PFSK-1 (cell line): Measurements from ENCODE around the gene TTC32.

Source experiments
- FOXP2 ChIP-seq: optimal IDR thresholded peaks from 2 replicates; pipeline ENCODE3; 2011; ENCODE audit warnings: borderline replicate concordance, control low read depth, inconsistent platforms; ENCODE audit not compliant: insufficient read depth; ENCODE audit errors: extremely low read length, extremely low read depth
- POLR2AphosphoS5 ChIP-seq: IDR thresholded peaks from 2 replicates; pipeline ENCODE4 v1.6.1; 2012; ENCODE audit warnings: low read depth, mild to moderate bottlenecking, control low read depth, low read length, moderate library complexity
- REST ChIP-seq, 2 experiments: IDR thresholded peaks; 2 replicates each; pipeline versions ENCODE4 v1.6.1 to v1.8.0; 2011 to 2012; ENCODE audit warnings: low read depth in 2 of 2, low read length in 2 of 2, control low read depth in 1 of 2, inconsistent platforms in 1 of 2, mild to moderate bottlenecking in 1 of 2, moderate library complexity in 1 of 2; ENCODE audit not compliant: insufficient read depth in 1 of 2
- SIN3A ChIP-seq: IDR thresholded peaks from 2 replicates; pipeline ENCODE4 v1.6.1; 2012; ENCODE audit warnings: mild to moderate bottlenecking, low read length, moderate library complexity, borderline replicate concordance; ENCODE audit not compliant: insufficient read depth
- TAF1 ChIP-seq: IDR thresholded peaks from 2 replicates; pipeline ENCODE4 v1.6.1; 2012; ENCODE audit warnings: low read length, control low read depth, borderline replicate concordance; ENCODE audit not compliant: insufficient read depth

The TTC32 gene

GRCh38 chr2:19898592-19899329 lies 3.0 kb downstream of the TTC32 start:
- TF ChIP-seq TAF1: no peak
- TF ChIP-seq REST (IDR thresholded peaks at IDR 0.05; ENCODE audit: insufficient read depth in 1 of 2, low read depth in 2 of 2, low read length in 2 of 2): no peak
- no peak for TF ChIP-seq FOXP2
- no peak for TF ChIP-seq POLR2AphosphoS5

DNA sequence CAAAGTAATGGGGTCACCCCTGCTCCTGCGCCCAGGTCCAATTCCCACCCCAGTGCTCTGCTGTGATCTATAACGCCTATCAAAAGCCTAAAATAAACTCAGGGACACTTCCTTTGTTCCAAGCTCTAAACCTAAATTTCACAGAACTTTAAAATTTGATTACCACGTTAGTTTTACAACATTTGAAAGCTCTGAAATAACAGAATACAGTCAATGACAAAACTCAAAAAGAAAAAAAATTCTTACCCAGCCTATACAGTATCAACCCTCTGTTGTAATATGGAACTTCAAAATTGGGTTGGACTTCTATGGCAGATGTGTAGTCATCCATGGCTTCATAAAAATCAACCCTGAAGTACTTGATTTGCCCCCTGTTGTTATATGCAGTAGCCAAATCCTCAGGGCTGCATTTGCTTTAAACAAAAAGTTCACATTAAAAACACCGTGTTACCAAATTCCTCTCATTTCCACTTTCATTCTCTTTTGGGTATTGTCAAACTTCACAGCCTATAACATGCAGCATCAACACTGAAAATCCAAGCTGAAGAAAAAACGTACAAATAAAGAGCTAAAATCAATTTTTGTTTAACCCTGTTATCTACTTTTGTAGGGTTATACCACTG lies 4.0 kb downstream of the TTC32 start:
- TF ChIP-seq POLR2AphosphoS5 (no peak), FOXP2 (no peak), SIN3A (no peak), TAF1 (no peak), REST (IDR thresholded peaks at IDR 0.05; ENCODE audit: insufficient read depth in 1 of 2, low read depth in 2 of 2, low read length in 2 of 2) (no peak)

GRCh38 chr2:19895535-19895934 lies 6.2 kb downstream of the TTC32 start:
- TF ChIP-seq FOXP2: no peak
- no peak for TF ChIP-seq POLR2AphosphoS5
- TF ChIP-seq TAF1: no peak
- no peak for TF ChIP-seq REST (IDR thresholded peaks at IDR 0.05; ENCODE audit: insufficient read depth in 1 of 2, low read depth in 2 of 2, low read length in 2 of 2)
- TF ChIP-seq SIN3A: no peak

DNA sequence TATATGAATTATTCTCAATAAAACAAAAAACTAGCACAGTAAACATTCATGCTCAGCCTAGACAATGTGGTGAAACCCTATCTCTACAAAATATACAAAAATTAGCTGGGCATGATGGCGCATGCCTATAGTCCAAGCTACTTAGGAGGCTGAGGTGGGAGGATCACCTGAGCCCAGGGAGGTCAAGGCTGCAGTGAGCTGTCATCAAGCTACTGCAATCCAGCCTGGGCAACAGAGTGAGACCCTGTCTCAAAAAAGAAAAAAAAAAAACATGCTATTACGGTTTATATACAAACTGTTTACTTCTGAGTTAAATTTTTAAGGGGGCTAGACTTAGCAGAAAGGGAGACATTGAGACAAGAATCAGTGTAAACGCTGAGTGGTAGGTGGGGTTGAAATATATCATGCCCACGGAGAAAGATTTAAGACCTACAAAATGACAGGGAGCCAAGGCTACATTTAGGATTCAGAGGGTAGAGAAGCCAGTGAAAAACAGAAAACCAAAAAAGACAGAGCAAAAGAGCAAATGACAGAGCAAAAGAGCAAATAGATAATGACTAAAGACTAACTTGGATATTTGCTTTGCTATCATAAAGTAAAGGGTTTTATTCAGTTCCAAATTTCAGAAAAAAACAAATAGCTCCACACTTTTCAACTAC lies 7.5 kb downstream of the TTC32 start:
- no peak for TF ChIP-seq TAF1
- no peak for TF ChIP-seq POLR2AphosphoS5
- TF ChIP-seq REST (IDR thresholded peaks at IDR 0.05; ENCODE audit: insufficient read depth in 1 of 2, low read depth in 2 of 2, low read length in 2 of 2): no peak
- TF ChIP-seq SIN3A: no peak
- no peak for TF ChIP-seq FOXP2
